B cell (primary cell): Measurements from ENCODE around the gene ABCD3.

Source experiments
- EZH2 ChIP-seq: IDR thresholded peaks from 2 replicates; pipeline ENCODE4 v1.6.1; 2012; ENCODE audit warnings: borderline replicate concordance, low read depth, mild to moderate bottlenecking, moderate library complexity, low read length; ENCODE audit not compliant: insufficient read depth, poor library complexity, severe bottlenecking
- TF ChIP-seq, protein P1 (sequence below): fragments of 200-600 bp; IDR thresholded peaks from one replicate; pipeline ENCODE4 v1.8.0; 2022; ENCODE audit warnings: antibody characterized with exemption, mild to moderate bottlenecking

DNA sequence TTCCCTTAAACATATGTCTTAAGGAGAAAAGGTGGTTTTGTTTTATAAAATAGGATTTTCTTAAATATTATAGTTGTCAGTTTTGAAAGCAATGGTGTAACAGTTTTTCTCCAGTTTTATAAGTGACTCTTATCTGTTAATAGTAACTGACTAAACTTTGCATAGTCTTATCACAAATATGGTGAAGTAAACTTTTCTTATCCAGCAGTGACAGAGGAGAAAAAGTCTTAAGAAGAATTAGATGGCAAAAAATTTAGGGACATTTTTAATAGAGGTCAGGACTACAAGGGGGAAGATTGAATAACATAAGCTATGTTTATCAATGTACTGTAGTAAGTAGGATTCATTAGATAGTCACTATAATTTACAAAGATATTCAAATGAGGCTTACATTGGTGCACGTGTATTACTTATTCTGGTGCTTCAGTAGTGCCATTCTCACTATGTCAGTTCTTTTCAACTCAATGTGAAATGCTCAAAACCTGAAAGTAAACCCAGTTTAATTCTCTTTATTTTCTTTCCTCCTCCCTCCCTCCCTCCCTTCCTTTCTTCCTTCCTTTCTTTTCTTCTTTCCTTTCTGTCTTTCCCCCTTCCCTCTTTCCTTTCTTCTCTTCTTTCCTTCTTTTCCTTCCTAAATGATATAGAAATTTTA lies 97.2 kb downstream of the ABCD3 start:
- TF ChIP-seq, protein P1, sequence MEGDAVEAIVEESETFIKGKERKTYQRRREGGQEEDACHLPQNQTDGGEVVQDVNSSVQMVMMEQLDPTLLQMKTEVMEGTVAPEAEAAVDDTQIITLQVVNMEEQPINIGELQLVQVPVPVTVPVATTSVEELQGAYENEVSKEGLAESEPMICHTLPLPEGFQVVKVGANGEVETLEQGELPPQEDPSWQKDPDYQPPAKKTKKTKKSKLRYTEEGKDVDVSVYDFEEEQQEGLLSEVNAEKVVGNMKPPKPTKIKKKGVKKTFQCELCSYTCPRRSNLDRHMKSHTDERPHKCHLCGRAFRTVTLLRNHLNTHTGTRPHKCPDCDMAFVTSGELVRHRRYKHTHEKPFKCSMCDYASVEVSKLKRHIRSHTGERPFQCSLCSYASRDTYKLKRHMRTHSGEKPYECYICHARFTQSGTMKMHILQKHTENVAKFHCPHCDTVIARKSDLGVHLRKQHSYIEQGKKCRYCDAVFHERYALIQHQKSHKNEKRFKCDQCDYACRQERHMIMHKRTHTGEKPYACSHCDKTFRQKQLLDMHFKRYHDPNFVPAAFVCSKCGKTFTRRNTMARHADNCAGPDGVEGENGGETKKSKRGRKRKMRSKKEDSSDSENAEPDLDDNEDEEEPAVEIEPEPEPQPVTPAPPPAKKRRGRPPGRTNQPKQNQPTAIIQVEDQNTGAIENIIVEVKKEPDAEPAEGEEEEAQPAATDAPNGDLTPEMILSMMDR: no peak
- no peak for TF ChIP-seq EZH2
